ENCODE measurements around the gene TECTA.

- TF ChIP-seq POLR2A (IDR thresholded peaks at IDR 0.05) (no peak), CTCF (IDR thresholded peaks at IDR 0.05) (no peak), EP300 (IDR thresholded peaks at IDR 0.05) (no peak)
These were observed 14.2 kb upstream of the TECTA start for GRCh38 chr11:121086866-121087265.
